Stomach (tissue), 9 donors: ENCODE measurements around the gene MLANA. TPM values are rescaled to one million over a fixed set of nuclear protein-coding genes. Genes with fewer than 3 reads are reported as not detected.

ENCODE experiments used
- DNase-seq, 2 donors: peaks; one replicate each; pipeline versions ENCODE4 v3.0.0 to v3.0.0-alpha.2; 2013 to 2019
- H3K27ac ChIP-seq, 5 donors: fragments of 200-600 bp in 4 of 5; sonication (generic) in 4 of 5; one replicate each; pipeline ENCODE4 v1.5.1; 2013 to 2019; ENCODE audit warnings: mild to moderate bottlenecking in 1 of 5, moderate library complexity in 1 of 5
- H3K27me3 ChIP-seq, 3 donors: fragments of 200-600 bp; sonication (generic); one replicate each; pipeline ENCODE4 v1.5.1; 2017 to 2019; ENCODE audit warnings: mixed run types in 1 of 3
- H3K36me3 ChIP-seq, 4 donors: fragments of 200-600 bp; sonication (generic); 1 replicate in 3 of 4; 2 replicates in 1 of 4; pipeline ENCODE4 v1.5.1; 2016 to 2019
- H3K4me1 ChIP-seq, 4 donors: fragments of 200-600 bp; sonication (generic); one replicate each; pipeline ENCODE4 v1.5.1; 2016 to 2019
- H3K4me3 ChIP-seq, 4 donors: fragments of 200-600 bp; sonication (generic) in 3 of 4; one replicate each; pipeline ENCODE4 v1.5.1; 2016 to 2019; ENCODE audit warnings: mild to moderate bottlenecking in 1 of 4
- H3K9me3 ChIP-seq, 4 donors: fragments of 200-600 bp; sonication (generic); one replicate each; pipeline ENCODE4 v1.5.1; 2016 to 2019
- EP300 ChIP-seq: sonication (generic); formaldehyde crosslinking; IDR thresholded peaks from one replicate; pipeline ENCODE4 v1.6.1; 2017; ENCODE audit warnings: antibody characterized with exemption
- POLR2A ChIP-seq, 4 donors: fragments of 450-650 bp; IDR thresholded peaks; one replicate each; pipeline ENCODE4 v1.6.1; 2016; ENCODE audit warnings: antibody characterized with exemption in 4 of 4, control low read depth in 2 of 4, mild to moderate bottlenecking in 1 of 4, moderate library complexity in 1 of 4
- POLR2AphosphoS5 ChIP-seq, 3 donors: sonication (generic); formaldehyde crosslinking; IDR thresholded peaks; one replicate each; pipeline ENCODE4 v1.6.1; 2016; ENCODE audit warnings: antibody characterized with exemption in 3 of 3
- WGBS, 5 donors: extraction: QIAGEN DNeasy Blood & Tissue Kit in 3 of 5; methylation state at CpG; one replicate each; pipeline versions ENCODE4 v1.1.5 to v1.1.7; 2013 to 2018; 5-methylcytosine and 5-hydroxymethylcytosine counted together
- intact Hi-C: fragments of 100-400 bp; cut with DNase I; formaldehyde crosslinking; loops from one replicate; pipeline ENCODE4 v1.15.1; 2023; ENCODE audit warnings: low total_unique reads
- polyA plus RNA-seq, 3 donors: library from polyadenylated mRNA; stranded (reverse); fragments of 200-250 nt; gene quantifications; one replicate each; pipeline ENCODE4 v1.2.3, GENCODE V29; 2013
- total RNA-seq, 5 donors: library from RNA; depleted of rRNA; stranded (reverse); fragments of >200 nt; gene quantifications; one replicate each; pipeline versions ENCODE4 v1.1.0 to v1.2.3, GENCODE V29; 2014 to 2016
- TF ChIP-seq, protein P1 (sequence below), 7 experiments: fragments of 450-650 bp in 4 of 7; fragments of 200-600 bp in 3 of 7; sonication (generic) in 3 of 7; IDR thresholded peaks; one replicate each; pipeline ENCODE4 v1.5.1; 2016 to 2019; ENCODE audit warnings: antibody characterized with exemption in 7 of 7, control low read depth in 2 of 7, mild to moderate bottlenecking in 1 of 7
- donor health status: healthy with polysubstance abuse.
- donor health status: Bipolar disorder and iron deficiency.
- donor health status: healthy.

MLANA gene
- total and polyA plus RNA-seq, 8 donors = not detected

DNA sequence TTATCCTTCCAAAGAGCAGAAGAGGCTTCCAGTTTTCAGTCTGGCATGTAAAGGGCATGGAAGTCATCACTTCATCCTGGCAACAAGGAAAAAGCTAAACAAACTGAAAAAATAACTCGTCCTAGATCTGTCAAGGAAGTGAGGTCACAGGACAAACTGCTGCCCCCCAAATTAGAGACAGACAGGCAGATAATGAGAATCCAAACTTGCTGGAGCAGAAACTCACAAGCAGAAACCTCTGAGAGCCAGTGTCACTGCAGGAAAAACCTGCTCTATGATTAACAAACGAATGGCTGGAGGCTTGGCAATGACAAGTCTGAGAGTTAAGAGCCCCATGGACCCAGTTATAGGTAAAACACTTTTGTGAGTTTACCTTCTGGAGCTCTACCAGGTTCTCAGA, 18.9 kb upstream of the MLANA start:
- no peaks in the 10 kb centered on the region for H3K9me3 ChIP-seq
- 35 to 55% (median 51%) methylated on average over 2 of the region's 2 CpGs for WGBS, 5 donors
- intact Hi-C loops = no loop called here
- TF ChIP-seq, protein P1, sequence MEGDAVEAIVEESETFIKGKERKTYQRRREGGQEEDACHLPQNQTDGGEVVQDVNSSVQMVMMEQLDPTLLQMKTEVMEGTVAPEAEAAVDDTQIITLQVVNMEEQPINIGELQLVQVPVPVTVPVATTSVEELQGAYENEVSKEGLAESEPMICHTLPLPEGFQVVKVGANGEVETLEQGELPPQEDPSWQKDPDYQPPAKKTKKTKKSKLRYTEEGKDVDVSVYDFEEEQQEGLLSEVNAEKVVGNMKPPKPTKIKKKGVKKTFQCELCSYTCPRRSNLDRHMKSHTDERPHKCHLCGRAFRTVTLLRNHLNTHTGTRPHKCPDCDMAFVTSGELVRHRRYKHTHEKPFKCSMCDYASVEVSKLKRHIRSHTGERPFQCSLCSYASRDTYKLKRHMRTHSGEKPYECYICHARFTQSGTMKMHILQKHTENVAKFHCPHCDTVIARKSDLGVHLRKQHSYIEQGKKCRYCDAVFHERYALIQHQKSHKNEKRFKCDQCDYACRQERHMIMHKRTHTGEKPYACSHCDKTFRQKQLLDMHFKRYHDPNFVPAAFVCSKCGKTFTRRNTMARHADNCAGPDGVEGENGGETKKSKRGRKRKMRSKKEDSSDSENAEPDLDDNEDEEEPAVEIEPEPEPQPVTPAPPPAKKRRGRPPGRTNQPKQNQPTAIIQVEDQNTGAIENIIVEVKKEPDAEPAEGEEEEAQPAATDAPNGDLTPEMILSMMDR (IDR thresholded peaks at IDR 0.05) = no peak
- no peak for TF ChIP-seq EP300
- no peak for TF ChIP-seq POLR2A (IDR thresholded peaks at IDR 0.05)
- no peak for TF ChIP-seq POLR2AphosphoS5 (IDR thresholded peaks at IDR 0.05)
- H3K27me3 ChIP-seq = no peaks in the 10 kb centered on the region
- no peak overlapping the region for H3K27ac ChIP-seq
- no peak overlapping the region for H3K4me3 ChIP-seq
- no peaks in the 10 kb centered on the region for H3K4me1 ChIP-seq
- DNase-seq = no peak
- H3K36me3 ChIP-seq = peaks cover 0 to 27% (median 10%) of the 10 kb centered on the region in 4 donors

DNA sequence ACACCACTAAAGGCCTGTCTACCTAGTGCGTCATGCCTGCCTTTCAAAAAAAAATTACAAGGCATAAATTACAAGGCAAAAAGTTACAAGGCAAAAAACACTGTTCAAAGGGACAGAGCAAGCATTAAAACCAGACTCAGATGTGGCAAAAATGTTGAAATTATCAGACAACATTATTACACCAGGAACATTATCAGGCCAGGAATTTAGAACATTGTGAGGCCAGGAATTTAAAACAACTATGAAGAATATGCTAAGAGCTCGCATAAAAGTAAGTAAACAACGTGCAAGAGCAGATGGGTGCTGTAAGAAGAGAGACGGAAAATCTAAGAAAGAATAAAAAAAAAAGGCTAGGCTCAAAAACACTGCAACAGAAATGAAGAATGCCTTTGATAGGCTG, 18.2 kb upstream of the MLANA start:
- Histone ChIP-seq H3K4me1 (no peaks in the 10 kb centered on the region), H3K4me3 (no peak overlapping the region), H3K36me3 (peaks cover 0 to 24% (median 9%) of the 10 kb centered on the region in 4 donors), H3K9me3 (no peaks in the 10 kb centered on the region), H3K27me3 (no peaks in the 10 kb centered on the region), H3K27ac (no peak overlapping the region)
- no peak for TF ChIP-seq POLR2AphosphoS5 (IDR thresholded peaks at IDR 0.05)
- TF ChIP-seq POLR2A (IDR thresholded peaks at IDR 0.05) = no peak
- TF ChIP-seq EP300 = no peak
- WGBS, 5 donors = 67 to 88% (median 71%) methylated on average over 4 of the region's 4 CpGs
- intact Hi-C loops = no loop called here
- DNase-seq = no peak

DNA sequence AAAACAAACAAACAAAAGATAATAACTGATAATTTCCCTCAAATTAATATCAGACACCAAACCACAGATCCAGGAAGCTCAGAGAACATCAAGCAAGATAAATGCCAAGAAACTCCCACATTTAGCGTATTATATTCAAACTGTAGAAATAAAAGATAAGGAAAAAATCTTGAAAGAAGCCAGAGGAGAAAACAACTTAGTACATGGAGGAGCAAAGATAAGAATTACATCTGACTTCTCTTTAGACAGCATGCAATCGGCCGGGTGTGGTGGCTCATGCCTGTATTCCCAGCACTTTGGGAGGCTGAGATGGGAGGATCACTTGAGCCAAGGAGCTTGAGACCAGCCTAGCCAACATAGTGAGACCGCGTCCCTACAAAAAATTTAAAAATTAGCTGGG, 17.2 kb upstream of the MLANA start:
- WGBS, 5 donors = 94 to 98% (median 96%) methylated on average over 5 of the region's 5 CpGs
- no peak for DNase-seq
- Histone ChIP-seq H3K36me3 (peaks cover 0 to 18% (median 6%) of the 10 kb centered on the region in 4 donors), H3K27me3 (no peaks in the 10 kb centered on the region), H3K27ac (no peak overlapping the region), H3K4me3 (no peak overlapping the region), H3K9me3 (no peaks in the 10 kb centered on the region), H3K4me1 (no peaks in the 10 kb centered on the region)
- intact Hi-C loops = no loop called here
- TF ChIP-seq, protein P1 (IDR thresholded peaks at IDR 0.05) = no peak
- no peak for TF ChIP-seq POLR2A (IDR thresholded peaks at IDR 0.05)
- no peak for TF ChIP-seq EP300
- no peak for TF ChIP-seq POLR2AphosphoS5 (IDR thresholded peaks at IDR 0.05)

DNA sequence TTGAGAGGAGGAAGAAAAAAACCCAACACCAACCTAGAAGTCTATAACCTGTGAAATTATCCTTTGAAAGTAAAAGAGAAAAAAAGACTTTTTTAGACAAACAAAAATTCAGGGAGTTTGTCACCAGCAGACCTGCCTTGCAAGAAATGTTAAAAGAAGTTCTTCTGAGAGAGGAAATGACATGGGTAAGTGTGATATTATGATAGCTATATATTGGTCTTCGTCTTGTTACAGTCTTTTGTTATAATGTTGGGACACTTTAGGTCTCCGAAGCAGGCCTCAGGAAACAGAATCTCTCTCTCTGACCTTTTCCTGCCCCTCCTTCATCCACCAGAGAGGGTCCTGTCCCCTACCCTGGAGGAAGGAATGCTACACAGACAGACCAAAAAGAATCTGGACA, 16.6 kb upstream of the MLANA start:
- Histone ChIP-seq H3K9me3 (no peaks in the 10 kb centered on the region), H3K36me3 (peaks cover 0 to 18% (median 6%) of the 10 kb centered on the region in 4 donors), H3K4me3 (no peak overlapping the region), H3K4me1 (no peaks in the 10 kb centered on the region), H3K27me3 (no peaks in the 10 kb centered on the region), H3K27ac (no peak overlapping the region)
- 80 to 95% (median 89%) methylated on average over 2 of the region's 2 CpGs for WGBS, 5 donors
- intact Hi-C loops = no loop called here
- DNase-seq = no peak
- TF ChIP-seq POLR2AphosphoS5 (IDR thresholded peaks at IDR 0.05) = no peak
- TF ChIP-seq EP300 = no peak
- TF ChIP-seq, protein P1 (IDR thresholded peaks at IDR 0.05) = no peak
- TF ChIP-seq POLR2A (IDR thresholded peaks at IDR 0.05) = no peak

DNA sequence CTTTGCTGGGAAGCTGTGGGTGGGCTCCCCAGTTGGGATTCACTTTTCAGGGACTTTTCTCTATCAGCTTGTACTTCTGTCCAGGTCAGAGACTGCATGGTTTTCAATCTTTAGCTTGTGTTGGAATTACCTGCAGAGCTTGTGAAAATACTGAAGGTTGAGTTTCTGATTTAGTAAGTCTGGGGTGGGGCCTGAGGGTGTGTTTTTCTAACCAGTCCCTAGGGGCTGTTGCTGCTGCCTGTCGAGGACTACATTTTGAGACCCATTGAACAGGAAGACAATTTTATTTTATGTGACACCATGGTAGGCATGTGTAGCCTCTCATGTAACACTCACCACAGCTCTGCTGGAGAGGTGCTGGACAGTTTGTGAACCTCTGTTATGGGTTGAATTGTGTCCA, 14.7 kb upstream of the MLANA start:
- 58 to 89% (median 77%) methylated on average over 1 of the region's 1 CpG for WGBS, 5 donors
- no peak for TF ChIP-seq POLR2AphosphoS5 (IDR thresholded peaks at IDR 0.05)
- no peak for TF ChIP-seq EP300
- no peak for TF ChIP-seq POLR2A (IDR thresholded peaks at IDR 0.05)
- TF ChIP-seq, protein P1 (IDR thresholded peaks at IDR 0.05) = no peak
- no peak for DNase-seq
- Histone ChIP-seq H3K36me3 (peaks cover 0 to 18% (median 6%) of the 10 kb centered on the region in 4 donors), H3K4me3 (no peak overlapping the region), H3K27me3 (no peaks in the 10 kb centered on the region), H3K9me3 (no peaks in the 10 kb centered on the region), H3K27ac (no peak overlapping the region), H3K4me1 (no peaks in the 10 kb centered on the region)
- intact Hi-C loops = no loop called here
